DND-41 (cell line): ENCODE measurements around the gene TRIP11.

Experiments
- ATAC-seq: fragments of 200-7000 bp; cut with Tn5 transposase; 3 replicates; pipeline ENCODE4 v1.9.1; 2021; ENCODE audit warnings: low read depth; ENCODE audit not compliant: insufficient read depth
- DNase-seq: peaks from one replicate; pipeline ENCODE4 v3.0.0-alpha.2; 2020
- H2AFZ ChIP-seq: 2 replicates; pipeline ENCODE4 v1.6.0; 2012; ENCODE audit warnings: low read depth, low read length
- H3K27ac ChIP-seq: 2 replicates; pipeline ENCODE4 v1.5.1; 2012; ENCODE audit warnings: low read length, inconsistent platforms
- H3K27me3 ChIP-seq: fragments of 200-600 bp; sonication (generic); 2 replicates; pipeline ENCODE4 v1.6.0; 2012; ENCODE audit warnings: low read length, mild to moderate bottlenecking, inconsistent platforms; ENCODE audit not compliant: insufficient read depth, poor library complexity
- H3K36me3 ChIP-seq: 2 replicates; pipeline ENCODE4 v1.5.1; 2012; ENCODE audit warnings: low read length, inconsistent platforms; ENCODE audit not compliant: insufficient read depth
- H3K4me1 ChIP-seq: 2 replicates; pipeline ENCODE4 v1.5.1; 2012; ENCODE audit warnings: mild to moderate bottlenecking, low read length; ENCODE audit not compliant: insufficient read depth
- H3K4me2 ChIP-seq: 2 replicates; pipeline ENCODE4 v1.6.0; 2012; ENCODE audit warnings: mild to moderate bottlenecking, moderate library complexity, low read length, inconsistent platforms; ENCODE audit not compliant: insufficient read depth
- H3K4me3 ChIP-seq, 2 experiments: fragments of 200-600 bp in 1 of 2; shearing (Covaris generic) in 1 of 2; 2 replicates each; pipeline ENCODE4 v1.5.1; 2012 to 2016; ENCODE audit warnings: inconsistent platforms in 2 of 2, low read length in 2 of 2, mild to moderate bottlenecking in 2 of 2, low read depth in 1 of 2, moderate library complexity in 1 of 2
- H3K79me2 ChIP-seq: 2 replicates; pipeline ENCODE4 v1.6.0; 2012; ENCODE audit warnings: low read length, inconsistent platforms; ENCODE audit not compliant: insufficient read depth
- H3K9ac ChIP-seq: 2 replicates; pipeline ENCODE4 v1.6.0; 2012; ENCODE audit warnings: low read depth, mild to moderate bottlenecking, inconsistent platforms, low read length, moderate library complexity
- H3K9me3 ChIP-seq: 2 replicates; pipeline ENCODE4 v1.5.1; 2012; ENCODE audit warnings: low read length, moderate library complexity, mild to moderate bottlenecking, inconsistent platforms; ENCODE audit not compliant: insufficient read depth, severe bottlenecking
- H4K20me1 ChIP-seq: 2 replicates; pipeline ENCODE4 v1.6.0; 2012; ENCODE audit warnings: low read length; ENCODE audit not compliant: insufficient read depth
- CTCF ChIP-seq: IDR thresholded peaks from 2 replicates; pipeline ENCODE4 v1.5.1; 2012; ENCODE audit warnings: borderline replicate concordance, low read length, moderate library complexity, mild to moderate bottlenecking; ENCODE audit not compliant: poor library complexity, severe bottlenecking; ENCODE audit errors: extremely low read depth
- EZH2 ChIP-seq: IDR thresholded peaks from 3 replicates; pipeline ENCODE4 v1.6.1; 2012; ENCODE audit warnings: borderline replicate concordance, low read depth, mild to moderate bottlenecking, moderate library complexity, low read length, inconsistent platforms; ENCODE audit not compliant: severe bottlenecking

Gene TRIP11

DNA sequence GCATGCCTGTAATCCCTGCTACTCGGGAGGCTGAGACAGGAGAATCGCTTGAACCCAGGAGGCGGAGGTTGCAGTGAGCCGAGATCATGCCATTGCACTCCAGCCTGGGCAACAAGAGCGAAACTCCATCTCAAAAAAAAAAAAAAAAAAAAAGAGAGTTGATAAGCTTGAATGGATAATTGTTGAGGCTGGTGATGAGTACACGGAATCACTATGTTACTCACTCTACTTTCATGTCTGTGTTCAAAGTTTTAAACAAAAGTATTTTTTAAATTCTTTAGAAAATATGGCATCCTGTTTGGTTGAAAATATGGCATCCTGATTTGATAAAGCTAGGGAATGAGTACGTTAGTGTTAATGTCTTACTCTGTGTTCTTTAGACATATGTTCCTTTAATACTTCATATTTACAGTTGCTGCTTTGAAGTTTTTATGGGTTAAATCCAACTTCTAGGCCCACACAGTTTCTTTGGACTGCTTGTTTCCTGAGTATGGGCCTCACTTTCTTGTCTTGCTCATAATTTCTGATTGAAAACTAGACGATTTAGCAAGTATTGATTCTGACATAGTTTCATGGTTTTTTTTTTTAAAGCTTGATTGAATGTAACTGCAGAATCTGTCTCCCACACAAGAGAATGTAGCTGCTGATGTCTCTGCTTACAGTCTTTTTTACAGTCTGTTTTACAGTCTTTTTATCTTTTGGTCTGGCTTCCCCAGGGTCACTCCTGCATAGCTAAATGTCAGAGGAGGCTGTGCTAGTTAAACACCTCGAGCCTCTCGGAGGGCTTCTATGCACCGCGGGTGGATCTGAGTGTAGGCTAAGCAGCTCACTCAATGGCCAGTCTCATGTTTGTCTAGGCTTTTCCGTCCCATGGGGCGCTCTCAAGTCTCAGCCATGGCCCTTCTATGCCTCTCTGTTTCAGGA, 78.3 kb downstream of the TRIP11 start:
- Histone ChIP-seq H2AFZ (no peak overlapping the region), H3K79me2 (no peaks in the 10 kb centered on the region), H3K9me3 (no peaks in the 10 kb centered on the region), H3K27ac (no peak overlapping the region), H3K9ac (no peak overlapping the region), H3K36me3 (no peaks in the 10 kb centered on the region), H4K20me1 (no peaks in the 10 kb centered on the region), H3K4me2 (no peak overlapping the region), H3K4me3 (no peak overlapping the region), H3K27me3 (no peaks in the 10 kb centered on the region), H3K4me1 (no peaks in the 10 kb centered on the region)
- ATAC-seq (no peak), DNase-seq (no peak)
- TF ChIP-seq EZH2 (no peak), CTCF (no peak)

GRCh38 chr14:91957876-91958313, 82.0 kb downstream of the TRIP11 start:
- no peaks in the 10 kb centered on the region for H3K36me3 ChIP-seq
- no peak overlapping the region for H3K4me2 ChIP-seq
- TF ChIP-seq CTCF, result no peak
- TF ChIP-seq EZH2, result no peak
- DNase-seq (no peak), ATAC-seq (no peak)
- H2AFZ ChIP-seq, result no peak overlapping the region
- no peaks in the 10 kb centered on the region for H3K4me1 ChIP-seq
- no peaks in the 10 kb centered on the region for H3K79me2 ChIP-seq
- no peak overlapping the region for H3K27ac ChIP-seq
- no peaks in the 10 kb centered on the region for H3K9me3 ChIP-seq
- no peaks in the 10 kb centered on the region for H3K27me3 ChIP-seq
- no peak overlapping the region for H3K4me3 ChIP-seq
- H3K9ac ChIP-seq, result no peak overlapping the region
- no peaks in the 10 kb centered on the region for H4K20me1 ChIP-seq

GRCh38 chr14:91956616-91957015, 83.2 kb downstream of the TRIP11 start:
- TF ChIP-seq EZH2 (no peak), CTCF (no peak)

More at GRCh38 chr14:91956616-91957015, 83.2 kb downstream of the TRIP11 start:
- ATAC-seq, result no peak
- H3K27ac ChIP-seq, result no peak overlapping the region
- no peak overlapping the region for H2AFZ ChIP-seq
- H3K27me3 ChIP-seq, result no peaks in the 10 kb centered on the region
- no peaks in the 10 kb centered on the region for H3K4me1 ChIP-seq
- no peak overlapping the region for H3K4me3 ChIP-seq
- no peak overlapping the region for H3K9ac ChIP-seq
- no peaks in the 10 kb centered on the region for H4K20me1 ChIP-seq
- H3K4me2 ChIP-seq, result no peak overlapping the region
- no peaks in the 10 kb centered on the region for H3K79me2 ChIP-seq
- no peaks in the 10 kb centered on the region for H3K36me3 ChIP-seq
- DNase-seq, result no peak
- H3K9me3 ChIP-seq, result no peaks in the 10 kb centered on the region
